ENCODE measurements around the gene CAPRIN1.

DNA sequence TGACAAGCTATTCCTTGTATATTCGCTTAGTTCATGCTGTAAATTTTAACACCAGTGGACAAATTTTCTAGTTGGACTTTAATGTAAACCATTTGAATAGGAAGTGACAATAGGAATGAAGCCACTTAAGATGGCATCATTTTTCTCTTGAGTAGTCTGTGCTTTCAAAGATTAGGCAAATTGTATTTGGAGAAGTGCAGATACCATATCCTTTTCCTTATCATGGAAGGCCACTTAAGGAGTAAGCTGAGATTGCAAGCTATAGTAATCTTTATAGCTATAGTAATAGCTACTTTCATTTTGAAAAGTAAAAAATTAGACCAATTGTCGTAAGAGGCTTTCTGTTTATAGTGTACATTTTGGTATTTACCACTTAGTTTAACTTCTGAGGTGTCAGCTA, 12.8 kb downstream of the CAPRIN1 start:
- TF ChIP-seq, protein P1, sequence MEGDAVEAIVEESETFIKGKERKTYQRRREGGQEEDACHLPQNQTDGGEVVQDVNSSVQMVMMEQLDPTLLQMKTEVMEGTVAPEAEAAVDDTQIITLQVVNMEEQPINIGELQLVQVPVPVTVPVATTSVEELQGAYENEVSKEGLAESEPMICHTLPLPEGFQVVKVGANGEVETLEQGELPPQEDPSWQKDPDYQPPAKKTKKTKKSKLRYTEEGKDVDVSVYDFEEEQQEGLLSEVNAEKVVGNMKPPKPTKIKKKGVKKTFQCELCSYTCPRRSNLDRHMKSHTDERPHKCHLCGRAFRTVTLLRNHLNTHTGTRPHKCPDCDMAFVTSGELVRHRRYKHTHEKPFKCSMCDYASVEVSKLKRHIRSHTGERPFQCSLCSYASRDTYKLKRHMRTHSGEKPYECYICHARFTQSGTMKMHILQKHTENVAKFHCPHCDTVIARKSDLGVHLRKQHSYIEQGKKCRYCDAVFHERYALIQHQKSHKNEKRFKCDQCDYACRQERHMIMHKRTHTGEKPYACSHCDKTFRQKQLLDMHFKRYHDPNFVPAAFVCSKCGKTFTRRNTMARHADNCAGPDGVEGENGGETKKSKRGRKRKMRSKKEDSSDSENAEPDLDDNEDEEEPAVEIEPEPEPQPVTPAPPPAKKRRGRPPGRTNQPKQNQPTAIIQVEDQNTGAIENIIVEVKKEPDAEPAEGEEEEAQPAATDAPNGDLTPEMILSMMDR (IDR thresholded peaks at IDR 0.05) = no peak
- TF ChIP-seq POLR2A (IDR thresholded peaks at IDR 0.05) = no peak
